Caco-2 (cell line): ENCODE data around the gene PLXDC2. TPM values are rescaled to one million over a fixed set of nuclear protein-coding genes. Genes with fewer than 3 reads are reported as not detected.

Experiments used
- BruUV-seq: library from RNA; stranded (reverse); fragments of 400-500 nt; replicated peaks from 2 replicates; lab custom pipeline; 2021; lab: Mats Ljungman, UMichigan
- CTCF ChIA-PET: fragments of 300-600 bp; sonication (Branson Sonifier 250); formaldehyde crosslinking; loops from one replicate; lab custom pipeline; 2022; ENCODE audit warnings: antibody characterized with exemption; lab: Charles Lee
- POLR2A ChIA-PET: fragments of 300-600 bp; sonication (Branson Sonifier 250); formaldehyde crosslinking; loops from one replicate; lab custom pipeline; 2022; ENCODE audit warnings: antibody characterized with exemption; lab: Charles Lee
- DNase-seq, 2 experiments: peaks; one replicate each; pipeline versions ENCODE4 v3.0.0 to v3.0.0-alpha.2; 2020 to 2022
- H3K27me3 ChIP-seq: replicated peaks from 2 replicates; pipeline ENCODE4 v1.6.0; 2011; ENCODE audit warnings: low read length; ENCODE audit not compliant: control insufficient read depth, insufficient read depth
- H3K36me3 ChIP-seq: 2 replicates; pipeline ENCODE4 v1.5.1; 2011; ENCODE audit warnings: low read length; ENCODE audit not compliant: control insufficient read depth, insufficient read depth
- H3K4me1 ChIP-seq: fragments of 250-450 bp; sonication (Bioruptor Pico); 2 replicates; pipeline ENCODE4 v1.5.1; 2020; ENCODE audit warnings: mild to moderate bottlenecking
- H3K4me3 ChIP-seq: 2 replicates; pipeline ENCODE4 v1.5.1; 2011; ENCODE audit warnings: low read depth, mild to moderate bottlenecking, control low read depth, low read length
- H3K9me3 ChIP-seq: fragments of 250-450 bp; sonication (Bioruptor Pico); 2 replicates; pipeline ENCODE4 v1.5.1; 2020; ENCODE audit warnings: mild to moderate bottlenecking, moderate library complexity
- H3K27ac Mint-ChIP-seq: one replicate; pipeline ENCODE4 v1.8.0; 2022; ENCODE audit warnings: mixed read lengths; ENCODE audit not compliant: unreplicated experiment
- H3K27me3 Mint-ChIP-seq: one replicate; pipeline ENCODE4 v1.8.0; 2022; ENCODE audit warnings: mixed read lengths; ENCODE audit not compliant: insufficient read depth, unreplicated experiment
- H3K36me3 Mint-ChIP-seq: one replicate; pipeline ENCODE4 v1.8.0; 2022; ENCODE audit warnings: mild to moderate bottlenecking, mixed read lengths; ENCODE audit not compliant: insufficient read depth, unreplicated experiment
- H3K4me1 Mint-ChIP-seq: one replicate; pipeline ENCODE4 v1.8.0; 2022; ENCODE audit warnings: low read depth, mixed read lengths; ENCODE audit not compliant: unreplicated experiment
- H3K4me3 Mint-ChIP-seq: one replicate; pipeline ENCODE4 v1.8.0; 2022; ENCODE audit warnings: mild to moderate bottlenecking, moderate library complexity, mixed read lengths; ENCODE audit not compliant: unreplicated experiment
- H3K9me3 Mint-ChIP-seq: one replicate; pipeline ENCODE4 v1.8.0; 2022; ENCODE audit warnings: mixed read lengths; ENCODE audit not compliant: unreplicated experiment
- intact Hi-C: fragments of 100-400 bp; cut with micrococcal nuclease; formaldehyde crosslinking; loops from one replicate; pipeline ENCODE4 v1.10.0; 2022; ENCODE audit not compliant: unreplicated experiment
- total RNA-seq: library from RNA; stranded (reverse); gene quantifications from 2 replicates; pipeline ENCODE4 v1.2.3, GENCODE V29; 2022
- TF ChIP-seq, protein P1 (sequence below), 2 experiments: fragments of 200-600 bp in 1 of 2; IDR thresholded peaks; 1 replicate in 1 of 2; 2 replicates in 1 of 2; pipeline versions ENCODE4 v1.5.1 to v1.8.0; 2011 to 2022; ENCODE audit warnings: antibody characterized with exemption in 1 of 2, control low read depth in 1 of 2, inconsistent platforms in 1 of 2, low read depth in 1 of 2, low read length in 1 of 2, mild to moderate bottlenecking in 1 of 2, moderate library complexity in 1 of 2; ENCODE audit not compliant: insufficient read depth in 1 of 2, severe bottlenecking in 1 of 2, unreplicated experiment in 1 of 2

Gene PLXDC2
- total RNA-seq, 1 experiment from 2014 or later = 0.54 TPM

DNA sequence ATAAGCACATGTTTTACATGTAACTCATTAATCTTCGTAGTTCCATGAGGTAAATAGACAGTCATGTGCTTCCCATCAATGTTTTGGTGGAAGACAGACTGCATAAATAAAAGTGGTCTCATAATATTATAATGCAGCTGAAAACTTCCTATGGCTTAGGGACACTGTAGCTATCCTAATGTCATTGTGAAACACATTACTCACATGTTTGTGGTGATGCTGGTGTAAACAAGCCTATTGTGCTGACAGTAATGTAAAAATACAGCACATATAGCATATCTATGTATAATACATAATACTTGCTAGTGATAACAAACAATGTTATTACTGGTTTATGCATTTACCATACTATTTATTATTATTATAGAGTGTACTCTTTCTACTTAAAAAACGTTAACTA is 37.2 kb upstream of the PLXDC2 start:
- DNase-seq = no peak
- no peaks in the 10 kb centered on the region for H3K9me3 ChIP-seq
- BruUV-seq = no TSS peak
- POLR2A ChIA-PET = no interaction called here
- TF ChIP-seq, protein P1, sequence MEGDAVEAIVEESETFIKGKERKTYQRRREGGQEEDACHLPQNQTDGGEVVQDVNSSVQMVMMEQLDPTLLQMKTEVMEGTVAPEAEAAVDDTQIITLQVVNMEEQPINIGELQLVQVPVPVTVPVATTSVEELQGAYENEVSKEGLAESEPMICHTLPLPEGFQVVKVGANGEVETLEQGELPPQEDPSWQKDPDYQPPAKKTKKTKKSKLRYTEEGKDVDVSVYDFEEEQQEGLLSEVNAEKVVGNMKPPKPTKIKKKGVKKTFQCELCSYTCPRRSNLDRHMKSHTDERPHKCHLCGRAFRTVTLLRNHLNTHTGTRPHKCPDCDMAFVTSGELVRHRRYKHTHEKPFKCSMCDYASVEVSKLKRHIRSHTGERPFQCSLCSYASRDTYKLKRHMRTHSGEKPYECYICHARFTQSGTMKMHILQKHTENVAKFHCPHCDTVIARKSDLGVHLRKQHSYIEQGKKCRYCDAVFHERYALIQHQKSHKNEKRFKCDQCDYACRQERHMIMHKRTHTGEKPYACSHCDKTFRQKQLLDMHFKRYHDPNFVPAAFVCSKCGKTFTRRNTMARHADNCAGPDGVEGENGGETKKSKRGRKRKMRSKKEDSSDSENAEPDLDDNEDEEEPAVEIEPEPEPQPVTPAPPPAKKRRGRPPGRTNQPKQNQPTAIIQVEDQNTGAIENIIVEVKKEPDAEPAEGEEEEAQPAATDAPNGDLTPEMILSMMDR (IDR thresholded peaks at IDR 0.05; ENCODE audit: insufficient read depth in 1 of 2, low read depth in 1 of 2, low read length in 1 of 2, severe bottlenecking in 1 of 2, unreplicated experiment in 1 of 2) = no peak
- Mint-ChIP-seq H3K4me1 (peaks cover 10% of the 10 kb centered on the region), H3K4me3 (no peak overlapping the region), H3K27ac (no peak overlapping the region), H3K27me3 (no peaks in the 10 kb centered on the region), H3K36me3 (no peaks in the 10 kb centered on the region), H3K9me3 (no peaks in the 10 kb centered on the region)
- H3K4me3 ChIP-seq = no peak overlapping the region
- no peaks in the 10 kb centered on the region for H3K27me3 ChIP-seq
- no peaks in the 10 kb centered on the region for H3K36me3 ChIP-seq
- H3K4me1 ChIP-seq = peaks cover 16% of the 10 kb centered on the region
- CTCF ChIA-PET = no interaction called here
- intact Hi-C loops = no loop called here

DNA sequence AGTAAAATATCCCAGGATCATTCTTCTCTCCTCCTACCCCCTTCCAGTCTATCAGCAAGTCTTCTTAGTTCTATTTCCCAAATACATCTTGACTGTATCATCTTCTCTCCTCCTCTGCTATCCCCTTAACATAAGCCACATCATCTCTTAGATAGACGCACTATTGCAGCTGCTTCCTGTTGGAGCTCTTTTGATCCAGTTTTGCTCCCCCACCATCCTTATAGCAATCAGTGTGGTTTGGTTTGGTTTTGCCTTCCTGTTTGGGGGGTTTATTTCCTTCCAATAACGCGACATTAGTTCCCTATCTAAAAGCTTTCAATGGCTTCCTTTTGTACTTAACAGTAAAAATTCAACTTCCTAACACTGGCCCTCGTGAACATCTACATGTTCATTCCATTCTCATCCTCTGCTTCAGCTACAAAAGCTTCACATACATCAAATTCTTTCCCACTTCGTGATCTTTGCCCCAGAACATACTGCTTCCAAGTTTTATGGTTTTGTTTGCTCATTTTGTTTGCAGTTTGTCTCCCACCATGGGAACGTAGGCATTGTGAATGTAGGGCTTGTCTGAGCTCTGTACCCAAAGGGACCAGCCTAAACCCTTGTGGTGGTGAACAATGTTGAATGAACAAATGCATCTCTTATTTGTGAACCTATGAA is 33.7 kb upstream of the PLXDC2 start:
- ChIA-PET CTCF (no interaction called here), POLR2A (no interaction called here)
- peak; percentile 50 to 51 for DNase-seq
- intact Hi-C loops = loop anchor here (1.0 to 10.0 kb wide), 2 partner anchors 988 to 1093 kb away; no protein-coding TSS in a partner anchor
- Mint-ChIP-seq H3K27ac (peak overlapping the region; percentile 28), H3K4me1 (peaks cover 10% of the 10 kb centered on the region), H3K27me3 (no peaks in the 10 kb centered on the region), H3K4me3 (peak overlapping the region; percentile 46), H3K9me3 (no peaks in the 10 kb centered on the region), H3K36me3 (no peaks in the 10 kb centered on the region)
- TF ChIP-seq, protein P1 (IDR thresholded peaks at IDR 0.05; ENCODE audit: insufficient read depth in 1 of 2, low read depth in 1 of 2, low read length in 1 of 2, severe bottlenecking in 1 of 2, unreplicated experiment in 1 of 2) = no peak
- Histone ChIP-seq H3K27me3 (no peaks in the 10 kb centered on the region), H3K9me3 (no peaks in the 10 kb centered on the region), H3K36me3 (no peaks in the 10 kb centered on the region), H3K4me1 (peaks cover 16% of the 10 kb centered on the region), H3K4me3 (no peak overlapping the region)
- no TSS peak for BruUV-seq

DNA sequence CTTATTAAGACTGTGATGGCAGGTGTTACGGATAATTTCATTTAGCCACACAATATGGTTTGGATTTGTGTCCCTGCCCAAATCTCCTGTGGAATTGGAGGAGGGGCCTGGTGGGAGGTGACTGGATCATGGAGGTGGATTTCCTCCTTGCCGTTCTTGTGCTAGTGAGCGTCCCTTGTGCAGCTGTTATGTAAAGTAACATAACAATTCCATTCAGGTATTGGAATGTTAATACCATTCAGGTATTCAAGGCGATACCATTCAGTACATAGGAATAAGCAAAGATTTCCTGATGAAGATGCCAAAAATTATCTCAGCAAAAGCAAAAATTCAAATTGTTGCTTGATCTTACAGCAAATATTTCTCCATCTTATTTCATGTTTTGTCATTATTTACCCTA is 32.5 kb upstream of the PLXDC2 start:
- H3K36me3 Mint-ChIP-seq = no peaks in the 10 kb centered on the region
- CTCF ChIA-PET = interaction anchor here (0.5 kb wide), 1 partner anchor 89 kb away, joined by 4 read pairs; no protein-coding TSS in a partner anchor
- TF ChIP-seq, protein P1 (IDR thresholded peaks at IDR 0.05; ENCODE audit: insufficient read depth in 1 of 2, low read depth in 1 of 2, low read length in 1 of 2, severe bottlenecking in 1 of 2, unreplicated experiment in 1 of 2) = no peak
- Histone ChIP-seq H3K27me3 (no peaks in the 10 kb centered on the region), H3K9me3 (no peaks in the 10 kb centered on the region), H3K36me3 (no peaks in the 10 kb centered on the region), H3K4me3 (no peak overlapping the region), H3K4me1 (peaks cover 16% of the 10 kb centered on the region)
- no peak for DNase-seq
- H3K4me1 Mint-ChIP-seq = peaks cover 10% of the 10 kb centered on the region
- no TSS peak for BruUV-seq
- no peak overlapping the region for H3K4me3 Mint-ChIP-seq
- H3K27ac Mint-ChIP-seq = no peak overlapping the region
- H3K9me3 Mint-ChIP-seq = no peaks in the 10 kb centered on the region
- intact Hi-C loops = loop anchor here (1.0 to 10.0 kb wide), 2 partner anchors 989 to 1094 kb away; no protein-coding TSS in a partner anchor
- POLR2A ChIA-PET = no interaction called here
- no peaks in the 10 kb centered on the region for H3K27me3 Mint-ChIP-seq
